KMS-11 (cell line): ENCODE results near the gene THSD7A.

Experiments
- H2AFZ ChIP-seq: fragments of 200-600 bp; sonication (generic); 2 replicates; pipeline ENCODE4 v1.6.1; 2016; ENCODE audit warnings: antibody characterized with exemption, mixed run types, low read depth
- H3K27ac ChIP-seq: fragments of 200-600 bp; sonication (generic); 2 replicates; pipeline ENCODE4 v1.6.1; 2016; ENCODE audit warnings: mild to moderate bottlenecking, mixed run types
- H3K27me3 ChIP-seq: fragments of 200-600 bp; sonication (generic); 2 replicates; pipeline ENCODE4 v1.6.1; 2017; ENCODE audit warnings: mild to moderate bottlenecking, low read depth, mixed run types, moderate library complexity; ENCODE audit not compliant: insufficient read depth
- H3K36me3 ChIP-seq: fragments of 200-600 bp; sonication (generic); 2 replicates; pipeline ENCODE4 v1.6.1; 2017; ENCODE audit warnings: mild to moderate bottlenecking, mixed run types; ENCODE audit not compliant: insufficient read depth
- H3K4me1 ChIP-seq: fragments of 200-600 bp; sonication (generic); 2 replicates; pipeline ENCODE4 v1.6.1; 2016; ENCODE audit warnings: mild to moderate bottlenecking, low read depth, mixed run types; ENCODE audit not compliant: poor library complexity, severe bottlenecking
- H3K4me2 ChIP-seq: fragments of 200-600 bp; sonication (generic); 2 replicates; pipeline ENCODE4 v1.7.0; 2016; ENCODE audit warnings: mild to moderate bottlenecking, mixed run types
- H3K4me3 ChIP-seq: fragments of 200-600 bp; sonication (generic); IDR thresholded peaks from 2 replicates; pipeline ENCODE4 v1.6.1; 2017; ENCODE audit warnings: low read depth, low read length, mixed read lengths; ENCODE audit not compliant: insufficient read depth
- H3K79me2 ChIP-seq: fragments of 200-600 bp; sonication (generic); 2 replicates; pipeline ENCODE4 v1.6.1; 2016; ENCODE audit warnings: low read depth, mixed run types; ENCODE audit not compliant: insufficient read depth
- H3K9ac ChIP-seq: fragments of 200-600 bp; sonication (generic); 2 replicates; pipeline ENCODE4 v1.6.1; 2016; ENCODE audit warnings: mild to moderate bottlenecking, mixed run types
- H4K20me1 ChIP-seq: fragments of 200-600 bp; sonication (generic); 2 replicates; pipeline ENCODE4 v1.6.1; 2016; ENCODE audit warnings: mild to moderate bottlenecking, mixed run types; ENCODE audit not compliant: insufficient read depth
- CTCF ChIP-seq: fragments of 200-600 bp; sonication (generic); conservative IDR thresholded peaks from 2 replicates; pipeline ENCODE4 v1.6.1; 2017; ENCODE audit warnings: low read depth, mild to moderate bottlenecking, antibody characterized with exemption, low read length, moderate library complexity, mixed read lengths

Gene THSD7A

DNA sequence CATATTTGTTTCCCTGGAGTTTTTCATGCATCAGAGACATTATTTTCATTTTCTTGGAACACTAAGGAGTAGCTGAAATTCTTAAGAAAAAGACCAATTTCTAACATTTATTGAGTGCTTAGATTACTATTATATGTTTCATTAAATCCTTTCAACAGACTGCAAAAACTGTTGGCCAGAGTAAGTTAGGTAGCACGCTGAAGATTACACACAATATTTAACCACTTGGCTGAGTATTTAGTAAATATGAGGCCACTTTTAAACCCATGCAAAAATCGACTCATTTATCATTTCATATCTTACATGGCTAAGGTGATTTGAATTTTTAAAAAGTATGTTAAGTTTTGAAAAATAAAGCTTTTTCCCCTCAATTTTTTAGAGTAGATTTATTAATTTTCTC, 358.8 kb downstream of the THSD7A start:
- H3K4me3 ChIP-seq: no peak overlapping the region
- H4K20me1 ChIP-seq: no peaks in the 10 kb centered on the region
- no peak overlapping the region for H2AFZ ChIP-seq
- H3K27ac ChIP-seq: no peak overlapping the region
- H3K36me3 ChIP-seq: no peaks in the 10 kb centered on the region
- H3K4me1 ChIP-seq: no peaks in the 10 kb centered on the region
- H3K79me2 ChIP-seq: no peaks in the 10 kb centered on the region
- H3K9ac ChIP-seq: no peak overlapping the region
- no peak overlapping the region for H3K4me2 ChIP-seq
- H3K27me3 ChIP-seq: no peaks in the 10 kb centered on the region
- no peak for TF ChIP-seq CTCF

GRCh38 chr7:11472646-11473045, 359.4 kb downstream of the THSD7A start:
- no peaks in the 10 kb centered on the region for H3K27me3 ChIP-seq
- H3K4me3 ChIP-seq: no peak overlapping the region
- H3K9ac ChIP-seq: no peak overlapping the region
- H3K27ac ChIP-seq: no peak overlapping the region
- TF ChIP-seq CTCF: no peak
- H3K36me3 ChIP-seq: no peaks in the 10 kb centered on the region
- no peak overlapping the region for H3K4me2 ChIP-seq
- H4K20me1 ChIP-seq: no peaks in the 10 kb centered on the region
- no peak overlapping the region for H2AFZ ChIP-seq
- H3K79me2 ChIP-seq: no peaks in the 10 kb centered on the region
- no peaks in the 10 kb centered on the region for H3K4me1 ChIP-seq

GRCh38 chr7:11471255-11471654, 360.7 kb downstream of the THSD7A start:
- no peaks in the 10 kb centered on the region for H3K27me3 ChIP-seq
- no peaks in the 10 kb centered on the region for H3K4me1 ChIP-seq
- H3K4me2 ChIP-seq: no peak overlapping the region
- TF ChIP-seq CTCF: no peak
- no peak overlapping the region for H2AFZ ChIP-seq
- H3K9ac ChIP-seq: no peak overlapping the region
- H4K20me1 ChIP-seq: no peaks in the 10 kb centered on the region
- no peak overlapping the region for H3K27ac ChIP-seq
- H3K36me3 ChIP-seq: no peaks in the 10 kb centered on the region; the same call in 1 of the 2 replicates
- no peak overlapping the region for H3K4me3 ChIP-seq
- no peaks in the 10 kb centered on the region for H3K79me2 ChIP-seq

DNA sequence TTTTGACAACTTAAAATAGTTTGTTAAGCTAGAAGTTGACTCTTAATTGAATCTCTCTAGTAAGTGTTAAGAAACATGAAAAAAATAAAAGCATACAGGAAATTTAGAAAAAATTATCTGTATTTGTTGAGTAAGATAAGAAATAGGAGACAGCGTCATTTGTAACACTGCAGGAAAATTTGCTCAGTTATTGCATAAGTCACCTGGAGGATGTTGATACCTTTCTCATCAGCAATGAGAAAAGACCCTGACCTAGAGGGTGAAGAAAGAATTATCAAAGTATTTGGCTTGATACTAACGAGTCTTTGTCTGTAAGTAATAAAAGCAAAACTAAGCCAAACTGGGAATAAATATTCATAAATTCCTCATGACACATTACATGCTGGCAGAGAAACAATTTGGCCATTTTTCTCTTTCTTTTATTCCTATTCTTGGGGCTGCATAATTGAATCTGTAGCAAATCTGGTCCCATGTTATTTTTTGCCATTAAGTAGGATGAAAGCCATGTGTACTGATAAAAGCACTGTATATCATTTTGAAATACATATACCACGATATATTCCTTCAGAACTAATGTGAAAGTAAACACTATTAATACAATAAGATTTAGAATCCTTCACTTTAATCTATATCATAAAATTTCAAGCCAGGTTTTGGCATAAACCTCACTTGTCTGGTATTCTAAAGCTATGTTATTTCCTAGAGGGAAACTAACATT, 362.8 kb downstream of the THSD7A start:
- Histone ChIP-seq H3K27ac (no peak overlapping the region), H3K9ac (no peak overlapping the region)

More for the DNA sequence above, 362.8 kb downstream of the THSD7A start:
- Histone ChIP-seq H3K36me3 (no peaks in the 10 kb centered on the region; the same call in 1 of the 2 replicates), H4K20me1 (no peaks in the 10 kb centered on the region), H3K27me3 (no peaks in the 10 kb centered on the region), H3K4me3 (no peak overlapping the region), H3K4me2 (no peak overlapping the region), H3K79me2 (no peaks in the 10 kb centered on the region), H2AFZ (no peak overlapping the region), H3K4me1 (no peaks in the 10 kb centered on the region)
- TF ChIP-seq CTCF: no peak
